HepG2 (cell line): ENCODE measurements around the gene NEK6.

Experiments used
- ATF7 ChIP-seq, 2 experiments: fragments of 450-650 bp in 1 of 2; sonication (generic) in 1 of 2; formaldehyde crosslinking in 1 of 2; IDR thresholded peaks; 2 replicates each; pipeline versions ENCODE4 v1.4.0 to v1.6.1; 2016 to 2020; ENCODE audit warnings: antibody characterized with exemption in 1 of 2, mild to moderate bottlenecking in 1 of 2, missing genetic modification reagents in 1 of 2
- THYN1 ChIP-seq: sonication (generic); formaldehyde crosslinking; IDR thresholded peaks from 2 replicates; pipeline ENCODE4 v1.8.1; 2023; ENCODE audit warnings: low read depth, mild to moderate bottlenecking, moderate library complexity, missing genetic modification reagents, borderline replicate concordance
- U2AF2 ChIP-seq: fragments of 200-400 bp; formaldehyde crosslinking; IDR thresholded peaks from 2 replicates; pipeline ENCODE4 v1.6.1; 2017; ENCODE audit warnings: low read depth, mild to moderate bottlenecking, low read length
- ZNF441 ChIP-seq: sonication (generic); formaldehyde crosslinking; IDR thresholded peaks from 2 replicates; pipeline ENCODE4 v1.7.0; 2021; ENCODE audit warnings: missing genetic modification reagents, borderline replicate concordance
- TF ChIP-seq, protein P1 (sequence below): sonication (generic); formaldehyde crosslinking; IDR thresholded peaks from 2 replicates; pipeline ENCODE4 v1.5.1; 2020; ENCODE audit warnings: missing genetic modification reagents, mild to moderate bottlenecking, borderline replicate concordance
- TF ChIP-seq, protein P2 (sequence below): sonication (generic); formaldehyde crosslinking; IDR thresholded peaks from 2 replicates; pipeline ENCODE4 v1.5.0; 2020; ENCODE audit warnings: mild to moderate bottlenecking, missing genetic modification reagents, moderate library complexity

DNA sequence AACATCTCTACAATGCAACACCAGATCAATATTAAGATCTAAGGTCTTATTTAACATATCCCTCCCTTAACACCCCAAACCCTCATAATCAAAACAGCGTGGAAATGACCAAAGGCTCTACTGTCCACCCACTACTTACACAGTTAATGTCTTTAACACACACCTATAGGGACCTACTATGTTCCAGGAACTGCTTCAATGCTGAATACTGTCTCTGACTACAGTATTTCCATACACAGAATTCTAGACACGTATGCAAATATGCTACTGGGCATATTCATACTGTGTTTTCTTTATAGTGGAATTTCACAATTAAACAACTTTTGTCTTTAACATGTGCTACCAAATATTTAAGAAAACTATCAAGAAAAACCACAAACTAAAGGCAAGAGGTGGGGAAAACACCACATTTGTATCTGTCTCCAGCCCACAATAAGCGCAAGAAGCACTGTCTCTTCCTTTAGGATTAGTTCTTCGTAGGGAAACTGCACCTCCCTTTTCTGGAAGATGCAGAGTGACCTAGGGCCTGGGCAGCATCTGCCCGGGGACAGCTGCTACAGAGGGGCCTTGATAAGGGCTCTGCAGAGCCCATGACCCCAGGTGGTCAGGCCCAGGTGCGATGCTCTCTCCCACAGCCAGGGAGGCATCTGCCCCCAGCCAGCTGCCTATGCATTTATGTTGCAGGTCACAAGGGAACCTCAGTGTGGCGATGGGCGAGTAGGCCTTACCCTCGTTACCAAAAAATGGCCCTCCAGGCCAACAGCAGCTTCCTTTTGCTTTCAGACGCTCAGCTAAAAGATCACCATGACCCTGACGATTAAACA, 102.3 kb downstream of the NEK6 start:
- TF ChIP-seq, protein P1, sequence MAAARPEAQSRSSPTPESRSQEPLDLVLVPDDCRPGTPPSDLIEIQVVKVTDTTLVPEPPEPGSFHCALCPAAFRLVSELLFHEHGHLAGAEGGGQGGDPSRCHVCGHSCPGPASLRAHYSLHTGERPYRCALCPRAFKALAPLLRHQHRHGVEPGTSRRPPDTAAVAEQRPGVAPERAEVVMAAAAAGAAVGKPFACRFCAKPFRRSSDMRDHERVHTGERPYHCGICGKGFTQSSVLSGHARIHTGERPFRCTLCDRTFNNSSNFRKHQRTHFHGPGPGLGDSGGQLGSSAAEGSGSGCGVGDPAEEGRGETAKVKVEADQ: no peak
- no peak for TF ChIP-seq THYN1 (CRISPR knock-in tag)
- no peak for TF ChIP-seq ZNF441 (CRISPR knock-in tag)
- TF ChIP-seq, protein P2, sequence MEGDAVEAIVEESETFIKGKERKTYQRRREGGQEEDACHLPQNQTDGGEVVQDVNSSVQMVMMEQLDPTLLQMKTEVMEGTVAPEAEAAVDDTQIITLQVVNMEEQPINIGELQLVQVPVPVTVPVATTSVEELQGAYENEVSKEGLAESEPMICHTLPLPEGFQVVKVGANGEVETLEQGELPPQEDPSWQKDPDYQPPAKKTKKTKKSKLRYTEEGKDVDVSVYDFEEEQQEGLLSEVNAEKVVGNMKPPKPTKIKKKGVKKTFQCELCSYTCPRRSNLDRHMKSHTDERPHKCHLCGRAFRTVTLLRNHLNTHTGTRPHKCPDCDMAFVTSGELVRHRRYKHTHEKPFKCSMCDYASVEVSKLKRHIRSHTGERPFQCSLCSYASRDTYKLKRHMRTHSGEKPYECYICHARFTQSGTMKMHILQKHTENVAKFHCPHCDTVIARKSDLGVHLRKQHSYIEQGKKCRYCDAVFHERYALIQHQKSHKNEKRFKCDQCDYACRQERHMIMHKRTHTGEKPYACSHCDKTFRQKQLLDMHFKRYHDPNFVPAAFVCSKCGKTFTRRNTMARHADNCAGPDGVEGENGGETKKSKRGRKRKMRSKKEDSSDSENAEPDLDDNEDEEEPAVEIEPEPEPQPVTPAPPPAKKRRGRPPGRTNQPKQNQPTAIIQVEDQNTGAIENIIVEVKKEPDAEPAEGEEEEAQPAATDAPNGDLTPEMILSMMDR (CRISPR knock-in tag): no peak
- no peak for TF ChIP-seq ATF7 (IDR thresholded peaks at IDR 0.05)
- no peak for TF ChIP-seq ATF7 (CRISPR knock-in tag; IDR thresholded peaks at IDR 0.05)
- no peak for TF ChIP-seq U2AF2
